Liver (tissue), 9 donors: Measurements from ENCODE around the gene GUCA2A. TPM values are rescaled to one million over a fixed set of nuclear protein-coding genes. Genes with fewer than 3 reads are reported as not detected.

Experiments used
- DNase-seq: peaks from one replicate; pipeline ENCODE4 v3.0.0-alpha.2; 2017; ENCODE audit warnings: low spot score
- H3K27ac ChIP-seq, 2 donors: one replicate each; pipeline ENCODE4 v1.7.0; 2013; ENCODE audit warnings: inconsistent platforms in 2 of 2, low read length in 2 of 2, control low read depth in 1 of 2, low read depth in 1 of 2, mild to moderate bottlenecking in 1 of 2
- H3K27me3 ChIP-seq, 4 donors: one replicate each; pipeline versions ENCODE4 v1.6.1 to v1.7.0; 2013; ENCODE audit warnings: low read length in 3 of 4, inconsistent platforms in 1 of 4, mild to moderate bottlenecking in 1 of 4, moderate library complexity in 1 of 4; ENCODE audit not compliant: control insufficient read depth in 4 of 4, insufficient read depth in 4 of 4
- H3K36me3 ChIP-seq, 4 donors: one replicate each; pipeline versions ENCODE4 v1.6.1 to v1.7.0; 2013; ENCODE audit warnings: low read length in 3 of 4, mild to moderate bottlenecking in 3 of 4, low read depth in 1 of 4, moderate library complexity in 1 of 4; ENCODE audit not compliant: control insufficient read depth in 4 of 4, insufficient read depth in 3 of 4
- H3K4me1 ChIP-seq, 4 donors: one replicate each; pipeline versions ENCODE4 v1.6.1 to v1.7.0; 2013; ENCODE audit warnings: low read length in 3 of 4, mild to moderate bottlenecking in 3 of 4, moderate library complexity in 1 of 4; ENCODE audit not compliant: control insufficient read depth in 4 of 4, insufficient read depth in 4 of 4
- H3K4me3 ChIP-seq, 3 donors: one replicate each; pipeline versions ENCODE4 v1.6.1 to v1.7.0; 2013; ENCODE audit warnings: low read length in 3 of 3, control low read depth in 1 of 3, low read depth in 1 of 3, mild to moderate bottlenecking in 1 of 3
- H3K9ac ChIP-seq, 2 donors: one replicate each; pipeline ENCODE4 v1.7.0; 2013; ENCODE audit warnings: low read length in 2 of 2, mild to moderate bottlenecking in 2 of 2, moderate library complexity in 2 of 2, control low read depth in 1 of 2, low read depth in 1 of 2
- H3K9me3 ChIP-seq, 4 donors: one replicate each; pipeline versions ENCODE4 v1.6.1 to v1.7.0; 2013; ENCODE audit warnings: low read length in 3 of 4; ENCODE audit not compliant: control insufficient read depth in 4 of 4
- ATF3 ChIP-seq: IDR thresholded peaks from 2 replicates; pipeline ENCODE4 v1.6.1; 2016; ENCODE audit warnings: antibody characterized with exemption
- CTCF ChIP-seq: fragments of 150-350 bp; IDR thresholded peaks from 2 replicates; pipeline ENCODE4 v1.5.1; 2017; ENCODE audit warnings: improper control_type of control experiment, low read depth, low read length; ENCODE audit not compliant: missing input control
- EGR1 ChIP-seq, 2 donors: IDR thresholded peaks; 2 replicates each; pipeline ENCODE4 v1.6.1; 2016 to 2018; ENCODE audit warnings: antibody characterized with exemption in 2 of 2, low read depth in 2 of 2
- FOXA1 ChIP-seq: IDR thresholded peaks from 2 replicates; pipeline ENCODE4 v1.6.1; 2016; ENCODE audit warnings: antibody characterized with exemption
- FOXA2 ChIP-seq: IDR thresholded peaks from 2 replicates; pipeline ENCODE4 v1.6.1; 2016; ENCODE audit warnings: antibody characterized with exemption
- GABPA ChIP-seq, 2 donors: IDR thresholded peaks in 1 of 2; conservative IDR thresholded peaks in 1 of 2; 2 replicates each; pipeline ENCODE4 v1.6.1; 2016; ENCODE audit warnings: antibody characterized with exemption in 2 of 2, mild to moderate bottlenecking in 1 of 2, moderate library complexity in 1 of 2
- HNF4A ChIP-seq, 2 donors: conservative IDR thresholded peaks; 2 replicates each; pipeline ENCODE4 v1.6.1; 2016; ENCODE audit warnings: antibody characterized with exemption in 2 of 2, mild to moderate bottlenecking in 2 of 2
- HNF4G ChIP-seq: IDR thresholded peaks from 2 replicates; pipeline ENCODE4 v1.6.1; 2016; ENCODE audit warnings: antibody characterized with exemption
- JUND ChIP-seq, 2 donors: IDR thresholded peaks; 2 replicates each; pipeline ENCODE4 v1.6.1; 2016; ENCODE audit warnings: antibody characterized with exemption in 2 of 2
- MAX ChIP-seq: IDR thresholded peaks from 2 replicates; pipeline ENCODE4 v1.6.1; 2016; ENCODE audit warnings: antibody characterized with exemption
- NR2F2 ChIP-seq: IDR thresholded peaks from 2 replicates; pipeline ENCODE4 v1.6.1; 2016; ENCODE audit warnings: antibody characterized with exemption
- RAD21 ChIP-seq, 2 donors: IDR thresholded peaks; 2 replicates each; pipeline ENCODE4 v1.6.1; 2016; ENCODE audit warnings: antibody characterized with exemption in 2 of 2, mild to moderate bottlenecking in 2 of 2
- REST ChIP-seq: IDR thresholded peaks from 2 replicates; pipeline ENCODE4 v1.6.1; 2016; ENCODE audit warnings: antibody characterized with exemption, mild to moderate bottlenecking
- RXRA ChIP-seq, 2 donors: IDR thresholded peaks; 2 replicates each; pipeline ENCODE4 v1.6.1; 2017 to 2018; ENCODE audit warnings: antibody characterized with exemption in 2 of 2, mild to moderate bottlenecking in 1 of 2
- SP1 ChIP-seq: IDR thresholded peaks from 2 replicates; pipeline ENCODE4 v1.6.1; 2018; ENCODE audit warnings: antibody characterized with exemption, mild to moderate bottlenecking
- TAF1 ChIP-seq: conservative IDR thresholded peaks from 2 replicates; pipeline ENCODE4 v1.6.1; 2016; ENCODE audit warnings: antibody characterized with exemption, mild to moderate bottlenecking
- YY1 ChIP-seq: IDR thresholded peaks from 2 replicates; pipeline ENCODE4 v1.6.1; 2016; ENCODE audit warnings: antibody characterized with exemption, mild to moderate bottlenecking
- ZBTB33 ChIP-seq: IDR thresholded peaks from 2 replicates; pipeline ENCODE4 v1.6.1; 2016; ENCODE audit warnings: antibody characterized with exemption
- WGBS: extraction: QIAGEN DNeasy Blood & Tissue Kit; methylation state at CpG from one replicate; pipeline ENCODE4 v1.1.7; 2013; 5-methylcytosine and 5-hydroxymethylcytosine counted together
- polyA plus RNA-seq, 2 donors: library from polyadenylated mRNA; stranded (reverse) in 1 of 2; unstranded in 1 of 2; fragments of 200-250 nt in 1 of 2; fragments of >200 nt in 1 of 2; fragmentation: Nextera tagmentation in 1 of 2; extraction: Ambion mirVana in 1 of 2; gene quantifications; one replicate each; pipeline versions ENCODE4 v1.2.1 to v1.2.3, GENCODE V29; 2013 to 2015
- total RNA-seq, 2 donors: library from RNA; depleted of rRNA; stranded (reverse); fragments of >200 nt; gene quantifications; one replicate each; pipeline ENCODE4 v1.2.3, GENCODE V29; 2014
- donor health status: healthy.
- donor health status: healthy.
- donor health status: healthy.
- donor health status: healthy.
- donor health status: healthy.

GUCA2A gene
- total and polyA plus RNA-seq, 4 donors: not detected

GRCh38 chr1:42117214-42117613, 47.3 kb downstream of the GUCA2A start:
- no peak overlapping the region for H3K9ac ChIP-seq
- WGBS: 77% methylated on average over 5 of the region's 5 CpGs
- no peak for DNase-seq
- H3K4me1 ChIP-seq: no peaks in the 10 kb centered on the region
- H3K27ac ChIP-seq: no peak overlapping the region
- H3K4me3 ChIP-seq: no peak overlapping the region
- H3K36me3 ChIP-seq: no peaks in the 10 kb centered on the region
- H3K27me3 ChIP-seq: no peaks in the 10 kb centered on the region
- TF ChIP-seq SP1 (no peak), NR2F2 (no peak), RXRA (IDR thresholded peaks at IDR 0.05) (no peak), CTCF (no peak), HNF4G (no peak), TAF1 (no peak)
- no peaks in the 10 kb centered on the region for H3K9me3 ChIP-seq

- DNase-seq: no peak
- no peaks in the 10 kb centered on the region for H3K27me3 ChIP-seq
- H3K4me1 ChIP-seq: no peaks in the 10 kb centered on the region
- H3K27ac ChIP-seq: no peak overlapping the region
- TF ChIP-seq HNF4A (conservative IDR thresholded peaks at IDR 0.05) (no peak), ZBTB33 (no peak), RXRA (IDR thresholded peaks at IDR 0.05) (no peak), REST (no peak), JUND (IDR thresholded peaks at IDR 0.05) (no peak), ATF3 (no peak), CTCF (no peak), SP1 (no peak), TAF1 (no peak), FOXA1 (no peak), GABPA (IDR thresholded peaks at IDR 0.05 in 1 of 2, conservative IDR thresholded peaks at IDR 0.05 in 1 of 2) (no peak), NR2F2 (no peak), HNF4G (no peak), RAD21 (IDR thresholded peaks at IDR 0.05) (no peak), EGR1 (IDR thresholded peaks at IDR 0.05; ENCODE audit: low read depth in 2 of 2) (no peak), YY1 (no peak), FOXA2 (no peak), MAX (no peak)
- H3K4me3 ChIP-seq: no peak overlapping the region
- 85% methylated on average over 5 of the region's 5 CpGs for WGBS
- no peak overlapping the region for H3K9ac ChIP-seq
- H3K9me3 ChIP-seq: no peaks in the 10 kb centered on the region
- no peaks in the 10 kb centered on the region for H3K36me3 ChIP-seq
These were observed 50.3 kb downstream of the GUCA2A start for GRCh38 chr1:42114229-42114628.
